C4-2B (cell line): ENCODE results near the gene GPR146.

ENCODE experiments used
- ZFX ChIP-seq: fragments of 450-650 bp; IDR thresholded peaks from 2 replicates; pipeline ENCODE4 v1.6.1; 2017
- TF ChIP-seq, protein P1 (sequence below): fragments of 450-650 bp; conservative IDR thresholded peaks from 2 replicates; pipeline ENCODE4 v1.5.1; 2017; ENCODE audit warnings: mild to moderate bottlenecking

DNA sequence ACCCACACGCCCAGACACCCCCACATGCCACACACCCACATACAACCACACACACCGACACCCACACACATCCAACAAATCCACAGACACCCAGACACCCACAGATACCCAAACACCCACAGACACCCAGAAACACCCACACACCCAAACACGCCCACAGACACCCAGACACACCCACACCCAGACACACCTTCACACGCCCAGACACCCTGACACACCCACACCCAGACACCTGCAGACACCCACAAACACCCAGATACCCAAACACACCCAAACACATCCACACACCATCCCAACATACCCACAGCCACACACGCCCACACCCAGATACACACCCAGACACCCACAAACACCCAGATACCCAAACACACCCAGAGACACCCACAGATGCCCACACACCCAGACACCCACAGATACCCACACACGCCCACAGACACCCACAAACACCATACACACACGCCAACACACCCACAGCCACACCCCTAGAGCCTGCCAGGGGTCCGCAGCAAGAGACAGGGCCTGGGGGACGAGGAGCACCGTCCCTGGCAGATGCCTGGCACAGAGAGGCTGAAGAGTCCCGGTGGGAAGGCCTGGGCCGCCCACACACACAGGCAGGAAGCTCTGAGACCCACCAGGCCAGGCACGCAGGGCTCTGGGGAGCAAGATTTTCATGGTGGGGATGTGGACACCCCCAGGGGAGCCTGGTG is 32.9 kb upstream of the GPR146 start:
- TF ChIP-seq, protein P1, sequence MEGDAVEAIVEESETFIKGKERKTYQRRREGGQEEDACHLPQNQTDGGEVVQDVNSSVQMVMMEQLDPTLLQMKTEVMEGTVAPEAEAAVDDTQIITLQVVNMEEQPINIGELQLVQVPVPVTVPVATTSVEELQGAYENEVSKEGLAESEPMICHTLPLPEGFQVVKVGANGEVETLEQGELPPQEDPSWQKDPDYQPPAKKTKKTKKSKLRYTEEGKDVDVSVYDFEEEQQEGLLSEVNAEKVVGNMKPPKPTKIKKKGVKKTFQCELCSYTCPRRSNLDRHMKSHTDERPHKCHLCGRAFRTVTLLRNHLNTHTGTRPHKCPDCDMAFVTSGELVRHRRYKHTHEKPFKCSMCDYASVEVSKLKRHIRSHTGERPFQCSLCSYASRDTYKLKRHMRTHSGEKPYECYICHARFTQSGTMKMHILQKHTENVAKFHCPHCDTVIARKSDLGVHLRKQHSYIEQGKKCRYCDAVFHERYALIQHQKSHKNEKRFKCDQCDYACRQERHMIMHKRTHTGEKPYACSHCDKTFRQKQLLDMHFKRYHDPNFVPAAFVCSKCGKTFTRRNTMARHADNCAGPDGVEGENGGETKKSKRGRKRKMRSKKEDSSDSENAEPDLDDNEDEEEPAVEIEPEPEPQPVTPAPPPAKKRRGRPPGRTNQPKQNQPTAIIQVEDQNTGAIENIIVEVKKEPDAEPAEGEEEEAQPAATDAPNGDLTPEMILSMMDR = no peak
- TF ChIP-seq ZFX = no peak
